ENCODE measurements around the gene HSPA12B.

The HSPA12B gene

DNA sequence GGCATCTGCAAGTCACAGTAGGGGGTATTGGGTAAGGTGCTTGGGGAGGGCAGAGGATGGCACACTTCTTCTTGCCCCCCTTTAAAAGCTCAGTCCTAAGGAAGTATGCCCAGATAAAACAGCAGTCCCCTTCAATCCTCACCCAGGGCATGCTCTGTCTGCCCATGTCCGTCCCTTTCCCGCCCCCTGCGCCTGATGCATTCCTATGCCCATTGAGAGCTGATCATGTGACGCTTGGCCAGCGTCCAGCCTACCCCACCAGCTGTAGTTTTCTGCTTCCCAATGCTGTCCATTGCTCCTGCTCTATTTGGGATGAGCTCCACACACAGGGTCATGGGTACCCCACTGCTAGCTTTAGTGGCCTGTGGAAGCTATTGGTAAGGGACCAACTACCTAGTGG lies 28.4 kb upstream of the HSPA12B start:
- DNase-seq (ENCODE audit: low read depth in 2 of 2): no peak

DNA sequence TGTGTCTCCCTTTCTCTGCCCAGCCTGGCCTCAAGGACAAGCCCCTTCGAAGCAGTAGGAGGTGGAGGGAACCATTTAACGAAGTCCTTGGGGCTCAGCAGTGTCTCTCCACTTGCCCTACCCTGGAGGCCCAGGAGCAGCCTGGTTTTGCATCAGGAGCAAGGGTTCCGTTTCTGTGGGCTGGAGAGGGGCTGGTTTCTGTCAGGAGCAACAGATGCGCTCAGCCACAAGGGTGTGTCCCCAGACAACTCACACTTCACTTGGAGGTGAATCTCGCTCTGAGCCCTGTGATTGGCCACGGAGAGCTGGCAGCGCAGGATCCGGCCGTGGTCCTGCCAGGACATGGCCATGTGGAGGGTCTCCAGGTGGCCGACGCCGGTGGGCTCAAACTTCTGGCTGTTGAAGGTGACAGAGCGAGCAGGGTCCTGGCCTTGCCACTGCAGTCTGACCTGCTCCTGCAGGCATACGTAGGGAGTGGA lies 27.0 kb upstream of the HSPA12B start:
- no peak for DNase-seq (ENCODE audit: low read depth in 2 of 2)

DNA sequence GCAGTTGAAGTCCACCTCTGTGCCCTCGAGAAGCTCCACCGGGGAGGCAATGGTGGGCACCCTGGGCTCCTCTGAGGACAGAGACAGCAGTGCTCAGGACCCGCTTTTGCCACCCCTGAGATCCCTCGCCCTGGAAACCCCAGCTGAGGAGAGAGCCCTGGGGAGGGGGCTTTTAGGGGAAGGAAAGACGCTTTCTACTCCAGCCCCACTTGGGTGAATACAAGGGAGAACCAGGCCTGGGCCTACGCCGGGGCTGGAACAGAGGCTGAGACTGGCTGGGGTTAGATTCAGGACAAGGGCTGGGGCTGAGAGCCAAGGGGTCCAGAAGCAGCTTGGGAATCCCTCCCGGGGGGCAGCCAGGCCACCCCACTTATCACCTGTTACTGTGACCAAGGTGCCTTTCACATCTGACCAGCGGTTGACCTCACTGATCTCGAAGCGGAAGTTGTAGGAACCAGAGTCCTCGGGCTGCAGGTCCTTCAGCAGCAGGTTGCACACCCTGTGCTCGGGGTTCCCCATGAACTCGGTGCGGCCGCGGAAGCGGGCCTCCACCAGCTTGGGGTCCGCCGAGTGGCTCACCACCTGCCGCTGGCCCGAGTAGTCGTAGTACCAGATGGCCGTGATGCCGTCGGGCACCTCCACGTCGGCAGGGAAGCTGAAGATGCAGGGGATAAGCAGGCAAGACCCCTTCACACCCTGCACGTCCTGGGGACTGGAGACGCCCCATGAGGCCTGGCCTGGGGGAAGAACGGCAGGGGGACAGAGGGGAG lies 26.3 kb upstream of the HSPA12B start:
- no peak for DNase-seq (ENCODE audit: low read depth in 2 of 2)

DNA sequence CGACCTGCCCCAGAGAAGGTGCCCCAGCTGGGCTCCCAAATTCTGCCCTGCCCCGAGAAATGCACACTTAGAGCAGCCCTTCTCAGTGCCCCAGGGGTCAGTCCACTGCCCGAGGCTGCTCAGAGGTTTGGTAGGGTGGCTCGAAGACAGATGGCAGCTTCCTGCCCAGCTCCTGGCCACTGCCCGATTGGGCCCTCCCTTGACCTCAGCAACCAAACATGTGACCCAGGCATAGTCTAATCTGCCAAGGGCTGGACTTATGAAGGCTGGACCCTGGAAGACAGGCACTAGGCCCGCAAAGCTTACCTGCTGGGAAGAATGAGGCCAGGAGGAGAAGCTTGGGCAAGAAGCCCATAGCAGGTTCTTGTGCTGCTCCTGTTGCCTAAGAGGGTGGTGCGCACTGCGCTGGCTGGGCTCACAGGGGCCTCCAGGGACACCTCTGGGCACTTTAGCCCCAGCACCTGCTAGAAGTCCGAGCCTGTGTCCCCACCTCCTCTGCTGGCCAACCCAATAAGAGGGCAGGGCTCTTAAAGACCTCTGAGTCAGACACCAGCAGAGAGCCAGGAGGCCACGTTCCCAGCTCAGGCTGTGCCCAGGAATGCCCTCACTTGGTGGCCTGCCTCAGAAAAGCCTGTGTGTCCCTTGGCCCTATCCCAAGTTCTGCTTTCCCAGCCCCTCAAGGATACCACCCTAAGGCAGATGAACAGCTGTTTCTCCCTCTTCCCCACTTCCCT lies 25.5 kb upstream of the HSPA12B start:
- DNase-seq (ENCODE audit: low read depth in 2 of 2): no peak

DNA sequence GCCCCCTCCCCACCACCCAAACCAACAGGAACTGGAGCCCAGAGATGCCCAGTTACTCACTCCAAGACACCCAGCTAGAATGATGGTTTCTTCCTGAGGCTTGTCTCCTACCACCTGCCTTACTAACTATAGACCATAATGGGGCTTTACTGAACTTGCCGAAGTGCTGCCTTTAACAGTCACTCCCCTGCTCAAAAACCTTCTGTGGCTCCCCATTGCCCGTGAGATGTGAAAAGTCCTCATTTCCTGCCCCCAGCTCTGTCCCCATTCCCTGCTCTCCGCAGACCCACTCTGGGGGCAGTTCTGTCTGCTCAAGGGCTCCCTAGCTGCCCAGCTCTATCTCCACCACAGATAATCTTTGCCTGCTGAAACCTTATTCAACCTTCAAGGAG lies 25.0 kb upstream of the HSPA12B start:
- DNase-seq (ENCODE audit: low read depth in 2 of 2): no peak

DNA sequence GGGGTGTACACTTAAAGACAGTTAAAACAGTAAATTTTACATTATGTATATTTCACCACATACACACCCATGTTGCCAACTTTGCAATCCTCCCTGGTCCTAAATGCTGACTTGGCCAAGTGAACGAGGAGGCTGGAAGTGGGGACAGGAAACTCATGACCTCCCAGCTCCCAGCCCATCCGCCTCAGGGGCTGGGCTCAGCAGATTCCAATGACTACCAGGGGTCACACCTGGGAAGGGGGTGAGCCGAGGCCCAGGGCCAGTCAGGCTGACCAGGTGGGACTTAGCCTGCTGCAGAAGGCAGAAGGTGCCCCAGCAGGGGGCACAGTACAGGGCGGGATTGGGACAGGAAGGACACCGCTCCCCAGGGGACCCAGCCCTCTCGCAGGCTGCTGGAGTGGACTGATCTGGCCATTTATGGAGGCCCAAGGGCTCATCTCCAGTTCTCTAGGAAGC lies 22.4 kb upstream of the HSPA12B start:
- DNase-seq (ENCODE audit: low read depth in 2 of 2): no peak

DNA sequence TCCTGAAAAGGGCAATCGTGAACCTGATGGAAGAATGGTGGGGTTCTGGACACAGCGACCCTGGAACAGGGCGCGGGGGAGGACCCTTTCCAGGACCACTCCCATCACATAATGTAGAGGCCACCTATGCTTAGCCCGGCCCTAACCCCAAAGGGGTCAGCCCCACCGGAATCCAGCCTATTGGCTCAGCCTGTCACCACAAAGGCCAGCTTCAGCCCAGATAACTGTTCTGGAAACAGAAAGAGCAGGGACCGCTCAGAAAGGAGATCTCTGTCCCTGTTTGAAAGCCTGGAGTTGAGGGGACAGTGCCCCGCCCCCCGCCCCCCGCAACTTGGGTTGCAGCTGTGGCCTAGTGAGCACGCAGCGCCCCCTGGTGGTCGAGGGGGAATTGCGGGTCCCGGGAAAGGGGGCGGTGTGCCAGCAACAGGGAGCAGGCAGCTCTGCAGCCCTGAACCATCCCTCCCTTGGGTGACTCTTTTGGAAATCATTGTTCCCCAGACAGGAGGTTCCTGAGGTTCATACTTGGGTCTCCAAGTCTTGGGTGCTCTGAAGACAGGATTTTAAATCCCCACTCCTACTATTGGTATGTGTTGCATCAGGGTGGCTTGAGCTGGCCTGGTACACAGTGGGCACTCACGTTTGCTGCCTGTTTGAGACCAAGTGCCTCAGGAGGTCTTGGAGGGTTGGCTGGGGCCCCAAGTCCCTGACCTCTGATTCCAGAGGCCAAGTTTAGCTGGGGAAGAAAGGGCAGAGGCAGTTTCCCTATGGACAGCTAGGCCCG lies 21.6 kb upstream of the HSPA12B start:
- peak; percentile 21 to 50 for DNase-seq (ENCODE audit: low read depth in 2 of 2)

DNA sequence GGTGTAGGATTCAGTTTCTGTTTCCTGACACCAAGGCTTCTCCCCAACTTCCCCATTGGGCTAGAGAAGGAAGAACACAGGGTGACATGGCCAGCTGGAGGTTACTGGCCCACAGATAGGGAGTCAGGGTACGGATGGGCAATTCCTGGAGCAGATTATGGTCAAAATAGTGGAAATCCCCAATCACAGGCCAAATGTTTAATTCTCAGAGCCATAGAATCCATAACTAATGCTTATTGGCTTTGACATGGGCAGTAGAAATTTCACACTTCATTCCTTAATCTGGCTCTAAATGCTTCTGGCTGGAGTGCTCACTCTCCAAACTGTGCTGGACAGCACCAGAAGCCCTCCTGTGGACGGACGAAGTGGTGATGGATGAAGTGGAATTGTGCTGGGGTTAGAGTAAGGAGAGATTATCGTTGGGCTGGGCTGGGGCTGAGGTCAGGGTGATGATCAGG lies 21.0 kb upstream of the HSPA12B start:
- DNase-seq (ENCODE audit: low read depth in 2 of 2): no peak

DNA sequence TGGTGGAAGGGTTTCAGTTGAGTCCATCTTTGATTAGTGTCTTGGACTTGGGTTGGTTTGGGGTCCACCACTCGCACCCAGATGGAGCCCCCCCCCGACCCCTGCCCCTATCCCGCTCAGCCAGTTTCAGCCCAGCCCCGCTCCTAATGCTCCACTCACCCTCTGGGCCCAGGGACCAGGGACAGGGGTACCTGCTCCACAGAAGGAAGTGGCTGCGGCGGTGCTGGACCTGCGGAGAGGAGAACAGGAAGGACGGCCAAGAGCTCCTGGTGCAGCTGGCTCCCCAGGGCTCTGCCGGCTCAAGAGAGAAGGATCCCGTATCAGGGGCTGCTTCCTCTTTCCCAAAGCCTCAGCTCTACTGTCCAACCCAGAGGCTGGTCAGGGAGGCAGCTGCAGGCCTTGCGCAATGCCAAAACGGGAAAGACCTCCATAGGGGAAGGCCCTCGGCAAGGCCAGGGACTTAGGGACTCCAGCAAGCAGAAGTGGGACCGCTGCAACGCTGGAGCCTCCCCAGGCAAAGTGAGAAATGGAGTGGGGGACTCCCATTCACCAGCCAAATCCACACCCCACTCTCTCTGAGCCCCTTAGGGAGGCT lies 20.1 kb upstream of the HSPA12B start, which contains the start of gene SIGLEC1:
Gene SIGLEC1 (minus strand): TSS at position 322 of the 595 bp plus-strand sequence. CDS start 5,472 bp downstream, outside the sequence.
- DNase-seq (ENCODE audit: low read depth in 2 of 2): no peak

DNA sequence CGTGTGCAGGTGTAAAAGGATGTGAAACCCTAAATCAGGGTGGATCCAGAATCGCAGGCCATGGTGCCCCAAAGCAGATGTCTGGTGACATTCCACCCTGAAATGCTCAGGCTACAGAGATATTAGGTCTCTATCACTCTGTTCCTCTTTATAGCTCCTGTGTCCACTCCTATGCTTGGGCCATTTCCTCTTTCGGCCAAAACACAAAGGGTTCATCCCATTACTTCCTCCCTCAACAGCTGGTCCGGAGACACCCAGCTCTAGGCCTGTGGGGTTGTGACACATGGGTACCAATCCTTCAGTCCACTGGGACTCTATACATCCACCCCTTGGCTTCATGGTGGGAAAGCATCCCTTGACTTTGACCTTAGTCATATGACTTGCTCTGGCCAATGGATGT lies 18.4 kb upstream of the HSPA12B start:
- no peak for DNase-seq (ENCODE audit: low read depth in 2 of 2)

DNA sequence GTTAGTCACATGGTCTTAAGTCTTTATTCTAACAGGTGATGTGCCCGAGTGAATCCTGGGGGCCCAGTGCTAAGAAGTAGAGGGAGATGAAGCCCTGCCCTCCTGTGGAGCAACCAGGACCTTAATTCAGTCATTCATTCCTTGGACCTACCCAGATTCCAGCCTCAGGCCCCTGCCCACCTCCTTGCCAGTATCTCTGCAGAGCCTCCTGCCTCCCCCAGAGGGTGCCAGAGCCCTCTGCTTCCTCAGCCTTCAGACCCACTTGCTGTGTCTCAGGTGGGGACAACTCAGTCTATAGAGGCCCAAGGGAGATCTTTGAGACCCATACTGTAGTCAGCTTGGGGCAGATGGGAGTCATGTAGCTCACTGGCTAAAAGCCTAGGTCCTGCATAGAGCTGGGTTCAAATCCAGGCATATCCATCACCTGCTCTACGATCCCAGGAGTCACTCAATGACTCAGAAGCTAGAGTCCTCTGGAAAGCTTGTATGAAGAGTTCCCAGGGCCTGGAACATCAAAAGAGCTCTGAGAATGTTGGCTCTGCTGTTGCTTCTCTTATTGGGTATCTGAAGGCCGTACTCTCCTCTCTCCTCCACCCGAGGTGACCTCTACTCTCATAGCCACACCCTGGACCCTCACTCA lies 16.2 kb upstream of the HSPA12B start:
- no peak for DNase-seq (ENCODE audit: low read depth in 2 of 2)

DNA sequence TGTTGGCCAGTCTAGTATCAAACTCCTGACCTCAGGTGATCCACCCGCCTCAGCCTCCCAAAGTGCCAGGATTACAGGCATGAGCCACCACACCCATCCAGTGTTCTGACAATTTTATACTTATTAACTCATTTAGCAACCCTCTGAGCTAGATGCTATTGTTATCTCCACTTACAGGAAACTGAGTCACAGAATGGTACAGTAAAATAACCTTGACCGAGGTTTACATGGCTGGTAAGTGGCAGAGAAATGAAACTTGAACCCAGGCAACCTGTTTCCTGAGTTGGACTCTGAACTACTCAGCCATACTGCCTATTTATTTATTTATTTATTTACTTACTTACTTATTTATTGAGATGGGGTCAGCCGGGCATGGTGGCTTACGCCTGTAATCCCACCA lies 13.4 kb upstream of the HSPA12B start:
- no peak for DNase-seq (ENCODE audit: low read depth in 2 of 2)

DNA sequence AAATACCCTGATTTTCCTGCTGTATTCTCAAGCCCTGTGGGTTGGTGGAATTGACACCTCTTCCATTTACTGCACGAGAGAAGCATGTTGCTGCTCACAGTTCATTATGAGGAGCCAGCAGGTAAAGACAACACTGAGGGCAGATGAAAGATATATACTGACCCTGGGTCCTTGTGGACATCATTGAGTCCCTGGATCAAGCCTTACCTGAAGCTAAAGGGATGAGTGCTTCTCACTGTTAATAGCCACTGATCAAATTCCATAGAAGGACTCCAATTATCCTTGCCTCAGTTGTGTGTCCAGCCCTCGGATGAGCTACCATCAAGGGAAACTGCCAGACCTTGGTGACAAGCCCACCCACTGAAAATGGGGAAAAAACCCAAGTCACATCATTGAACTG lies 12.4 kb upstream of the HSPA12B start:
- no peak for DNase-seq (ENCODE audit: low read depth in 2 of 2)

DNA sequence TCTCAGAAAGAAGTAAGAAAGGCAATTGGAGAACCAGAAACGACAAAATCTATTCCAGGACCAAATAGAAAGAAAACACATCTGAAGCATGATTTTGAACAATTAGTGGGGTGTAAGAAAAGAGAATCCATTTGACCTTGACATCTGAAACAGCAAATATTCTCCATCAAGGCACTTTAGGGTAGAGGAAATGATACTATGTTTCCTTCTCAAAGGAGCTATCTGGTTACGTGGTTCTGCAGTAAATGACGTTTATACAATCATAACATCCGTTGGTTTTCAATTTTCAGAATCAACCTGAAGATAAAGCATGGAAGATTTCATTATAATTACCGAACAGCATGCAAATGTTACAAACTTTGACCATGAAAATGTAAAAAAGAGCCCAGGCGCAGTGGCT lies 11.9 kb upstream of the HSPA12B start:
- no peak for DNase-seq (ENCODE audit: low read depth in 2 of 2)

DNA sequence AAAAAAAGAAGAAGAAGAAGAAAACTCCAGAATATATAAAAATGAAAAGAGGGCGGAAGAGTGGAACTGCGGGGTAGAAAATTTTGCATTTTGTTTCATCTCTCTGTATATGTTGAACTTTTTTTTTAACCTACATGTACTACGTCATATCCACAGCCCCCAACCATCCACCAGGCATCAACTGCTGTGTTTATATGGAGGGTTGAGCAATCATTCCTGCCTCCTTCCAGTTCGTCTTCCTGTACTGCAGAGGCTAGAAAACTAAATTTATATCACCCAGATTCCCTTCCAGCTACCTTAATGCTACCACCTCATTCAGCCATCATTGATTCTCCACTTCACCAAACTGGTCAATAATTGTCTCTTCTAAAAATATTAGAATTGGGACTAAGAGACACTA lies 10.6 kb upstream of the HSPA12B start:
- no peak for DNase-seq (ENCODE audit: low read depth in 2 of 2)

DNA sequence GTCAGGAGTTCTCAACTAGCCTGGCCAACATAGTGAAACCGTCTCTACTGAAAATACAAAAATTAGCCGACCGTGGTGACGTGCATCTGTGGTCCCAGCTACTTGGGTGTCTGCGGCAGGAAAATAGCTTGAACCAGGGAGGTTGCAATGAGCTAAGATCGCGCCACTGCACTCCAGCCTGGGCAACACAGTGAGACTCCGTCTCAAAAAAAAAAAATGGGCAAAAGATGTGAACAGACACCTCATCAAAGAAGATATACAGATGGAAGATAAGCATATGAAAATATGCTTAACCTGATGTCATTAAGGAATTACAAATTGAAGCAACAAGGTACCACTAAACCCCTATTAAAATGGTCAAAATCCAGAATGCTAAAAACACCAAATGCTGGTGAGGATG lies 9.2 kb upstream of the HSPA12B start:
- DNase-seq (ENCODE audit: low read depth in 2 of 2): no peak

DNA sequence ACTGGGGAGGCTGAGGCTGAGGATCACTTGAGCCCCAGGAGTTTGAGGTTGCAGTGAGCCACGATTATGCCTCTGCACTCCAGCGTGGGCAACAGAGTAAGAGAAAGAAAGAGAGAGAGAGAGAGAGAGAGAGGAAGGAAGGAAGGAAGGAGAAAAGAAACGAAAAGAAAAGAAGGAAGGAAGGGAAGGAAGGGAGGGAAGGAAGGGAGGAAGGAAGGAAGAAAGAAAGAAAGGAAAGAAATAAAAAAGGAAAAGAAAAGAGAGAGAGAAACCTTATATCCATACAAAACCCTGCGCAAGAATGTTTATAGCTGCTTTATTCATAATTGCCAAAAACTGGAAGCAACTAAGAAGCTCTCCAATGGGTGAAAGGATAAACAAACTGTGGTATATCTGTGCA lies 8.1 kb upstream of the HSPA12B start:
- DNase-seq (ENCODE audit: low read depth in 2 of 2): no peak

DNA sequence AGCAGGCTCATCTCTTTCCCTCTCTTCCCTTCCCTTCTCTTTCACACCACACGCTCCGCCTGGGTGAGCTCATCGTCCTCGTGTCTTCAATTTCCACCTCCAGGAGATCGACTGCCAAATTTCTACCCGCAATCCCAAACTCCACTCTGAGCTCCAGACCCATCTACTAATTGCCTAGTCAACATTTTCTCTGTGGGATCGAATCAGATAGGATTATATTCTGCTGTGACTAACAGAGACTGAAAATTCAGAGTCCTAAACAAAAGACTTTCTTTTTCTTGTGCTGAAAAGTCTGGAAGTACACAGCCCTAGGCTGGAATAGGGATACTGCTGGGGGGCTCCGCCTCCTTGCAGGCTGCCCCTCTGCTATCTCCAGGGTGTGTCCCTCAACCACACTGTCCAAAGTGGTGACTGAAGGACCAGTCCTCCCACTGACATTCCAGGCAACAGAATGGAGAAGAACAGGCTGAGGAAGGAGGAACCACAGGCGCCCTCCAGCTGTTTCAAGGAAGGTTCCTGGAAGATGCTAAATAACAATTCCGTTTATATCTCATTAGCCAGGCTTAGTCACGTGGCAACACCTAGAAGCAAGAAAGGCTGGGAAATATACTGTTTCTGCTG lies 5.0 kb upstream of the HSPA12B start:
- DNase-seq (ENCODE audit: low read depth in 2 of 2): no peak

DNA sequence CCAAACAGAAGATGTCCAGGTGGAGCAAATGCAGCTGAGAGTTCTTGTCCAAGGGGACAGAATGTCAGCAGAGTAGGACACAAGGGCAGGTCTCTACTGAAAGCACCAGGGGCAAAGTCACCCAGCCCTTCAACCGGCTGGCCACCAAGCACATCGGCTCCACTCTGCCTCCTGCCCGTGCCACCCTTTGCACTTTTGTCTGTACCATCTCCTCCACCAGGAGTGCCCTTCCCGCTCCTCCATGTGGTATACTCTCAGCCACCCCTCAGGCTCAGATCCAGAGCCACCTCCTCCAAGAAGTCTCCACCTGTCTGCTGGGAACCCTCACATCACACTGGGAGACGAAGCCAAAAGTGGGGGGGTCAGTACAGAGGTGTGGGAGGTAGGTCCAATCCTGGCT lies 4.1 kb upstream of the HSPA12B start:
- DNase-seq (ENCODE audit: low read depth in 2 of 2): no peak

DNA sequence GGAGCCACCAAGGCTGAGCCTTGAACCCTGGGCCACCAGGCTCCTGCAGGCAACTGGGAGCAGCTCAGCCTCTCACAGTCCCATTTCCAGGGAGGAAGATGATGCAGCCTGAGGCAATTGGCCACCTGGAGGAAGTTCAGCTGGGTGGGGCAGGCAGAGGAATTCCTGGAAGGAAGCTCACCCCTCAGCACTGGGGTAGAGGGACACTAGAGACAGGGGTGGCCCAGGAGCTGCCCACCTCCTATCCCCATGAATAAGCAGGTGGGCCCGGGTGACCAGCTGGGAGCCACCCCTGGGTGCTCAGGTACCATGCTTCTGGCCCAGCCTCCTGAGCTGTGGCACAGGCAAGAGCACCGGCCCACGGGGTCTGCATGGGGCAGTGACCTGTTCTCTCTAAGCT lies 3.6 kb upstream of the HSPA12B start:
- no peak for DNase-seq (ENCODE audit: low read depth in 2 of 2)

DNA sequence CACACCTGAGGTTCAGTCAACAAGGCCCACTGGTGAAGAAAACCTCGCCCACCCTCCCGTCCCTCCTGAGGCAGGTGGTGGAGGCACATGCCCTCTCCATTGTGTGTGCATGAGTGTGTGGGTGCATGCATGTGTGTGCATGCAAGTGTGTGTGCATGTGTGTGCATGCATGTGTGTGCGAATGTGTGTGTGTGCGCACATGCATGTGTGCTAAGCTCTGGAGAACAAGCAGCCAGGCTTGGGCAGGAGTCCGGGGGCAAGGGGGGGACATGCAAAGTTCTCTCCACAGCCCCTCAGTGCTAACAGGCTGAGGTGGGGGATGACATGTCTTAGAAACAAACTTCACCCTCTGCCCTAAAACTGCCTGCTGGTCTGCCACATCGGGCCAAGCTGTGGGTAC lies 3.1 kb upstream of the HSPA12B start:
- no peak for DNase-seq (ENCODE audit: low read depth in 2 of 2)

Measured in activated CD8-positive, alpha-beta memory T cell treated with anti-CD3 and anti-CD28 coated beads for 4 hours (primary cell).